NOMO-1 treated with DMSO at 0.1 percent for 48 hours (cell line): Measurements from ENCODE around the gene MGME1.

Experiments
- DNase-seq: peaks from one replicate; lab custom pipeline; 2025; ENCODE audit not compliant: unreplicated experiment; lab: John Stamatoyannopoulos, UW

MGME1 gene

GRCh38 chr20:17968366-17969277, at the start of gene MGME1, which contains the start of gene SNX5:
Gene MGME1, plus strand, starts transcription at chr20:17969018. Its CDS starts 842 bp downstream, at chr20:17969860.
Gene SNX5, minus strand, starts transcription at chr20:17968794. Its CDS starts 369 bp downstream, at chr20:17968425.
- peak; percentile 98 for DNase-seq

GRCh38 chr20:17919149-17919548, 49.7 kb upstream of the MGME1 start:
- DNase-seq: no peak

- no peak for DNase-seq
Observed at GRCh38 chr20:17921774-17922173, 47.0 kb upstream of the MGME1 start.

- no peak for DNase-seq
Observed at GRCh38 chr20:17925141-17925939, 43.5 kb upstream of the MGME1 start.

- no peak for DNase-seq
Observed at GRCh38 chr20:17925940-17926300, 42.9 kb upstream of the MGME1 start.

GRCh38 chr20:17928211-17928611, 40.6 kb upstream of the MGME1 start:
- DNase-seq: no peak

GRCh38 chr20:17928633-17929311, 40.0 kb upstream of the MGME1 start:
- DNase-seq: no peak

- DNase-seq: no peak
Observed at GRCh38 chr20:17931513-17931912, 37.3 kb upstream of the MGME1 start.

- DNase-seq: no peak
Observed at GRCh38 chr20:17932396-17932795, 36.4 kb upstream of the MGME1 start.

- DNase-seq: no peak
Observed at GRCh38 chr20:17933121-17933520, 35.7 kb upstream of the MGME1 start.

GRCh38 chr20:17933711-17934110, 35.1 kb upstream of the MGME1 start:
- DNase-seq: no peak

- no peak for DNase-seq
Observed at GRCh38 chr20:17934141-17934862, 34.5 kb upstream of the MGME1 start.

- no peak for DNase-seq
Observed at GRCh38 chr20:17935186-17935585, 33.6 kb upstream of the MGME1 start.

GRCh38 chr20:17935761-17936160, 33.1 kb upstream of the MGME1 start:
- DNase-seq: no peak

- no peak for DNase-seq
Observed at GRCh38 chr20:17936286-17936760, 32.5 kb upstream of the MGME1 start.

- DNase-seq: no peak
Observed at GRCh38 chr20:17936761-17937732, 31.8 kb upstream of the MGME1 start.

- peak; percentile 5 for DNase-seq
Observed at GRCh38 chr20:17938871-17939619, 29.8 kb upstream of the MGME1 start.

GRCh38 chr20:17939622-17940223, 29.1 kb upstream of the MGME1 start:
- no peak for DNase-seq
